Chondrocyte (in vitro differentiated cells): Measurements from ENCODE around the gene VEGFB. TPM values are rescaled to one million over a fixed set of nuclear protein-coding genes. Genes with fewer than 3 reads are reported as not detected.

Experiments
- DNase-seq: peaks from one replicate; pipeline ENCODE4 v3.0.0; 2021; ENCODE audit warnings: mixed read lengths, low spot score
- H3K27ac Mint-ChIP-seq: one replicate; pipeline ENCODE4 v1.8.0; 2021; ENCODE audit warnings: mild to moderate bottlenecking, moderate library complexity, mixed read lengths; ENCODE audit not compliant: unreplicated experiment
- H3K27me3 Mint-ChIP-seq: 2 replicates; pipeline ENCODE4 v1.8.0; 2021; ENCODE audit warnings: low read depth, mixed read lengths
- H3K36me3 Mint-ChIP-seq: 2 replicates; pipeline ENCODE4 v1.8.0; 2021; ENCODE audit warnings: low read depth, mixed read lengths
- H3K4me1 Mint-ChIP-seq: 2 replicates; pipeline ENCODE4 v1.8.0; 2021; ENCODE audit warnings: low read depth, mild to moderate bottlenecking, mixed read lengths
- H3K4me3 Mint-ChIP-seq: one replicate; pipeline ENCODE4 v1.8.0; 2021; ENCODE audit warnings: mild to moderate bottlenecking, moderate library complexity, mixed read lengths; ENCODE audit not compliant: unreplicated experiment
- H3K9me3 Mint-ChIP-seq: 2 replicates; pipeline ENCODE4 v1.8.0; 2021; ENCODE audit warnings: low read depth, mixed read lengths
- CTCF ChIP-seq: fragments of 200-600 bp; sonication (generic); IDR thresholded peaks from 2 replicates; pipeline ENCODE4 v1.5.0; 2021; ENCODE audit warnings: antibody characterized with exemption, mild to moderate bottlenecking, moderate library complexity
- total RNA-seq: library from RNA; stranded (reverse); gene quantifications from 3 replicates; pipeline ENCODE4 v1.2.1, GENCODE V29; 2021

The VEGFB gene
- total RNA-seq, 1 donor from 2014 or later, result 165 TPM

DNA sequence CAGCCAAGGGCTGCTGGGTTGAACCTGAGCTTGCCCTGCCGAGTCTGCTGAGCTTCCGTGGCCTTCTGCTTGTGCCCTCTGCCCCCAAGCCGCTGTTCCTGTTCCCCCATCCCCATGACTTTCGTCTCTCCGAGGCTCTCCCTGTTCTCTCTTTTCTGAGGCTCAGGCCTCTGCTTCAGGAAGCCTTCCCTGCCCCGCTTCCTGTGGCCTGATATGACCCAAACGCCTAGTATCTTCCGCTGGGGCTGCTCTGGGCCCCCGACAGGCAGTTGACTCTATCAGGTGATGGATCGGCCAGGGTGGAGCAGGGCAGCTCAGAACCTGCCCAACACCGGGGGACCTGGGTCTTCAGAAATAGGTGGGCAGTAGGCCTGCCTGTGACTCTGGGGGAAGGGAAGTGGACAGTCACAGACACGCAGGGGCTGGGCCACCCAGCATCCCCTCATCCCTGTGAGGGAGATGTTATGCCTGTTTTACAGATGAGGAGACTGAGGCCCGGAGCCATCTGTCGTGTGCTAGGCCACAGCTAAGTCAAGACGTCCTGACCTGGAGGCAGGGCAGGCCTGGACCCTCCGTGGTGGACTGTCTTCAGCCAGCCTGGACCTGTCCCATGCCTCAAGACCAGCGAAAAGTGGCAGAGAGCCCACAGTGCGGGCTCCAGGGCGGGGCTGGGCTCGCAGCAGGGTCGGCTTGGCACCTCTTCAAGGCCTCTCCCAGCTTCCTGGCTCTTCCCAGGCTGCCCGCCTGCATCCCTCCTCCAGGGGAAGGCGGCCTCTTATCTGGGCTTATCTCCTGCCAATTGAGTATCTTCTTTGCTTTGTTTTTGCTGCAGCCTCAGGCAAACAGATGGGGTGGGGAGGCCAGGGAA lies 33.9 kb downstream of the VEGFB start:
- Mint-ChIP-seq H3K4me3 (peak overlapping the region; percentile 91), H3K27me3 (no peaks in the 10 kb centered on the region), H3K4me1 (peaks cover 26% of the 10 kb centered on the region), H3K36me3 (peaks cover 8% of the 10 kb centered on the region), H3K27ac (peak overlapping the region; percentile 99), H3K9me3 (no peaks in the 10 kb centered on the region)
- no peak for DNase-seq
- no peak for TF ChIP-seq CTCF

- no peaks in the 10 kb centered on the region for H3K27me3 Mint-ChIP-seq
- no peak for DNase-seq
- no peak for TF ChIP-seq CTCF
- peak overlapping the region; percentile 99 for H3K27ac Mint-ChIP-seq
- H3K4me1 Mint-ChIP-seq, result peaks cover 25% of the 10 kb centered on the region
- H3K36me3 Mint-ChIP-seq, result peaks cover 6% of the 10 kb centered on the region
- H3K9me3 Mint-ChIP-seq, result no peaks in the 10 kb centered on the region
- peak overlapping the region; percentile 91 for H3K4me3 Mint-ChIP-seq
Observed at GRCh38 chr11:64268893-64269539, 34.6 kb downstream of the VEGFB start.

- Mint-ChIP-seq H3K4me3 (peak overlapping the region; percentile 91), H3K27me3 (no peaks in the 10 kb centered on the region), H3K27ac (peak overlapping the region; percentile 99), H3K9me3 (no peaks in the 10 kb centered on the region), H3K36me3 (peaks cover 6% of the 10 kb centered on the region), H3K4me1 (peaks cover 25% of the 10 kb centered on the region)
- TF ChIP-seq CTCF, result peak; percentile 66
- no peak for DNase-seq
Observed at GRCh38 chr11:64269540-64270220, 35.3 kb downstream of the VEGFB start.

- H3K9me3 Mint-ChIP-seq, result no peaks in the 10 kb centered on the region
- no peak for TF ChIP-seq CTCF
- H3K4me1 Mint-ChIP-seq, result peaks cover 19% of the 10 kb centered on the region
- no peak overlapping the region for H3K27ac Mint-ChIP-seq
- peaks cover 6% of the 10 kb centered on the region for H3K36me3 Mint-ChIP-seq
- H3K27me3 Mint-ChIP-seq, result no peaks in the 10 kb centered on the region
- DNase-seq, result no peak
- H3K4me3 Mint-ChIP-seq, result no peak overlapping the region
Observed at GRCh38 chr11:64275031-64275800, 40.8 kb downstream of the VEGFB start.
